HCEC 1CT (cell line): Measurements from ENCODE around the gene VRTN.
"Not testable (repeated sequence)": the region's sequence is repeated elsewhere in the genome, so short reads cannot be mapped to it uniquely, and the experiment has no call there.

Source experiments
- DNase-seq: peaks from one replicate; pipeline ENCODE4 v3.0.0-alpha.2; 2017

Gene VRTN

DNA sequence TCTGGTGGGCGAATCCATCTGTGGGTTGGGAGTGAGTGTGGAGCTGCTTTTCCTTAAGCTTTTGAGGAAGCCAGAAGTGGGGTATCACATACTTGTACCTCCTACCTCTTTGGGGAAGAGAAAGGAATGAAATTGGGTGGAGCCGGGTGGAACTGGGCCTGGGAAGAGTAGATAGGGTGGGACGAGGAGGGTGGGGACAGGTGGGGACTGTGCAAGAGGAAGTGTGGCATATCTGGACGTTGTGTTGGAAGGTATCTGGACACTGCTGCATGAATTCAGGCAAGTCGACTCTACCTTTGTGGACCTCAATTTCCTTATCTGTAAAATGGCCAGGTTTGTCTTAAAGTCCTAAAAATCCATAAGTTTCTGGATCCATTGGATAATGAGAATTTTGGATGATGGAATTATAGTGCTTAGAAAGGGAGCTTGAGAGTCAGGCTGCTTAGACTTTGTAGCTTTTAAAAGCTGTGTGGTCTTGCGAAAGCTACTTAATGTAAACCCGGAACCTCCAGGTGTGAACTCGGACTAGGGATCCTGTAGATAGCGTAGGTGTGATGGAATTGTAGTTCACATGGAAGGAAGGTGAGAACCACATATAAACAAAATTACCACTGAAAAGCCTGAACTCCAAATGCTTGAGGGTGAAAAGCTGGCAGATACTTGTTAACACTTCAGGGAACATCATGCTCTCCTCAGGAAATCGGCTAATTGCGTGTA is 2.1 kb downstream of the VRTN start:
- DNase-seq, result no peak

- no peak for DNase-seq
These were observed 2.7 kb downstream of the VRTN start for GRCh38 chr14:74350928-74351323.

GRCh38 chr14:74356892-74357575 is 8.8 kb downstream of the VRTN start:
- no peak for DNase-seq

GRCh38 chr14:74357585-74357984 is 9.3 kb downstream of the VRTN start:
- no peak for DNase-seq

DNA sequence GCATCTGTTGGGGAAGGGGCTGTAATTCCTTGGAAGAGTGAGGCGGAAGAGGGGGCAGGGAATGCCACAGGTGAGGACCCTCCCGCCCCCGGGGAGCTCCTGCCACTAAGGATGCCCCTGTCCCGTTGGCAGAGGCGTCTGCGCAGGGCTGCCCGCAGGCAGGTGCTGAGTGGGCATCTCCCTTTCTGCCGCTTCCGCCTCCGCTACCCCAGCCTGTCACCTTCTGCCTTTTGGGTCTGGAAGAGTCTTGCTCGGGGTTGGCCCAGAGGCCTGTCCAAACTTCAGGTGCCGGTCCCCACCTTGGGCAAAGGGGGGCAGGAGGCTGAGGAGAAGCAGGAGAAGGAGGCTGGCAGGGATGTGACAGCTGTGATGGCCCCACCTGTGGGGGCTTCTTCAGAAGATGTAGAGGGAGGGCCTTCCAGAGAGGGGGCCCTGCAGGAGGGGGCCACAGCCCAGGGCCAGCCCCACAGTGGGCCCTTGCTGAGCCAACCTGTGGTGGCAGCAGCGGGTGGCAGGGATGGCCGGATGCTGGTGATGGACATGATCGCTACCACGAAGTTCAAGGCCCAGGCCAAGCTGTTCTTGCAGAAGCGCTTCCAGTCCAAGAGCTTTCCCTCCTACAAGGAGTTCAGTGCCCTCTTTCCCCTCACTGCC is 10.0 kb downstream of the VRTN start:
- DNase-seq, result no peak

DNA sequence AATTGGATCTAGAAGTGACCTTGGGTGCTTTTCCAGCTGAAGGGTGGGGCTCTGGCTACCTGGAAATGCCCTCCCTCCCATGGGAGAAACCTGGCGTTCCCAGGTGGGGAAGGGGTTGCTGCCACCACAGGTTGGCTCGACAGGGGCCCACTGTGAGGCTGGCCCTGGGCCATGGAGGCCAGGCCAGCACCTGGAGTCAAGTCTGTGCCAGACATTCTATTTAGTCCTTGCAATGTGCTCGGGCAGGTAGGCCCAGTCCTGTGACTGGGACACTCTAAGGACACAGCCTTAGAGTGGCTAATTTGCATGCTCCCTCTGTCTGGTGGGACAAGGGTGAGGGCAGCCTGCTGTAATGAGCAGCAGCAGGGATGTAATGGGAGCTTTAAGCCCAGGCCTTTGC is 11.9 kb downstream of the VRTN start:
- DNase-seq, result no peak

- DNase-seq, result peak; percentile 69
These were observed 14.2 kb downstream of the VRTN start for GRCh38 chr14:74362361-74362915.

GRCh38 chr14:74364271-74364880 is 16.1 kb downstream of the VRTN start:
- no peak for DNase-seq

- DNase-seq, result no peak
These were observed 19.8 kb downstream of the VRTN start for GRCh38 chr14:74368026-74368425.

DNA sequence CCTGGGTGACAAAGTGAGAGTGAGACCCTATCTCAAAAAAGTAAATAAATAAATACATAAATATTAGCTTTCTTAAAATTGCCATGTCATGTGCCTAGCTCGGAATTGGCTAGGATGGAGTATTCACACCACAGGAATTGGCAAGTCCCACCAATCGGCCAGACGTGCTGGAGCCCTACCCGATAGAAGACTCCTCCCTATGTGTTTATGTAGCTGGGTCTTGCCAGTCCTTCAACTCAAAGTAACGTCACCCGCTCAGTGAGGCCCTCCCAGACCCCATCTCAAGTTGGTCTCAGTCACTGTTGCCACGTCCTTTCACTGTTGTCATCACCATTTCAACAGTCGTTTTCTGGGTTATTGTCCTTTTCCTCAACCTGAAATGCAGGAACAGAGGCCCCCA is 20.2 kb downstream of the VRTN start:
- DNase-seq, result no peak

GRCh38 chr14:74377976-74378690 is 29.9 kb downstream of the VRTN start:
- no peak for DNase-seq

DNA sequence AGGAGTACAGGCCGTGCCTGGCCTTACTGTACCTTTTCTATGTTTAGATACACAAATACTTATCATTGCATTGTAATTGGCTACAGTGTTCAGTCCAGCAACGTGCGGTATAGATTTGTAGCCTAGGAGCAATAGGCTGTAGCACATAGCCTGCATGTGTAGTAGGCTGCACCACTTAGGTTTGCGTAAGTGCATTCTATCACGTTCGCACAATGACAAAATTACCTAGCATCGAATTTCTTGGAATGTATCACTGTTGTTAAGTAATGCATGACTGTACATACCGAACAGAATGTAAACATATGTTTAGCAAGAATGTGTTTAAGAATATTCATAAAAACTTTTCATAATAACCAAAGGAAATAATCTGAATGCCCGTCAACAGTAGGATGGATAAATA is 31.9 kb downstream of the VRTN start:
- DNase-seq, result peak; percentile 66

GRCh38 chr14:74380845-74381244 is 32.6 kb downstream of the VRTN start:
- DNase-seq, result no peak

DNA sequence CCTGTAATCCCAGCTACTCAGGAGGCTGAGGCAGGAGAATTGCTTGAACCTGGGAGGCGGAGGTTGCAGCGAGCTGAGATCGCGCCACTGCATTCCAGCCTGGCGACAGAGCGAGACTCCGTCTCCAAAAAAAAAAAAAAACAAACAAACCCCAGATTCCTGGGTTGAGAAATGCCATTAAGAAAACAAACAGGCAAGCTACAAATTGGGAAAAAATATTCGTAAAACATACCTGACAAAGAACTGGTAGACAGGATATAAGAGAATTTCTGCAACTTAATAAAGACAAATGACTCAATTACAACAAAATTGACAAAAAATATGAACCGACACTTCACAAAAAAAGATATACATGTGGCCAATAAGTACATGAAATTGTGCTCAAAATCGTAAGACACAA is 33.3 kb downstream of the VRTN start:
- DNase-seq, result not testable (repeated sequence)

DNA sequence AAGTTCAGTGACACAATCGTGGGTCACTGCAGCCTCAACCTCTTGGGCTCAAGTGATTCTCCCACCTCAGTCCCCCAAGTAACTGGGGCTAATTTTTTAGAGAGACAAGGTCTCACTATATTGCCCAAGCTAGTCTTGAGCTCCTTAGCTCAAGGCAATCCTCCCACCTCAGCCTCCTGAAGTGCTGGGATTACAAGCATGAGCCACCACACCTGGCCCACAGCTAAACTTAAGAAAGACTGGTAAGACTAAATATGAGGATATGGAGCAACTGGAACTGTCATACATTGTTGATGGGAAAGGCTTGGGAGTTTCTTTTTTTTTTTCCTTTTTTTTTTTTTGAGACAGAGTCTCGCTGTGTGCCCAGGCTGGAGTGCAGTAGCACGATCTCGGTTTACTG is 34.0 kb downstream of the VRTN start:
- no peak for DNase-seq

GRCh38 chr14:74389980-74390379 is 41.7 kb downstream of the VRTN start:
- DNase-seq, result no peak

GRCh38 chr14:74390505-74390904 is 42.2 kb downstream of the VRTN start:
- not testable (repeated sequence) for DNase-seq

- no peak for DNase-seq
These were observed 43.2 kb downstream of the VRTN start for GRCh38 chr14:74391479-74391878.

DNA sequence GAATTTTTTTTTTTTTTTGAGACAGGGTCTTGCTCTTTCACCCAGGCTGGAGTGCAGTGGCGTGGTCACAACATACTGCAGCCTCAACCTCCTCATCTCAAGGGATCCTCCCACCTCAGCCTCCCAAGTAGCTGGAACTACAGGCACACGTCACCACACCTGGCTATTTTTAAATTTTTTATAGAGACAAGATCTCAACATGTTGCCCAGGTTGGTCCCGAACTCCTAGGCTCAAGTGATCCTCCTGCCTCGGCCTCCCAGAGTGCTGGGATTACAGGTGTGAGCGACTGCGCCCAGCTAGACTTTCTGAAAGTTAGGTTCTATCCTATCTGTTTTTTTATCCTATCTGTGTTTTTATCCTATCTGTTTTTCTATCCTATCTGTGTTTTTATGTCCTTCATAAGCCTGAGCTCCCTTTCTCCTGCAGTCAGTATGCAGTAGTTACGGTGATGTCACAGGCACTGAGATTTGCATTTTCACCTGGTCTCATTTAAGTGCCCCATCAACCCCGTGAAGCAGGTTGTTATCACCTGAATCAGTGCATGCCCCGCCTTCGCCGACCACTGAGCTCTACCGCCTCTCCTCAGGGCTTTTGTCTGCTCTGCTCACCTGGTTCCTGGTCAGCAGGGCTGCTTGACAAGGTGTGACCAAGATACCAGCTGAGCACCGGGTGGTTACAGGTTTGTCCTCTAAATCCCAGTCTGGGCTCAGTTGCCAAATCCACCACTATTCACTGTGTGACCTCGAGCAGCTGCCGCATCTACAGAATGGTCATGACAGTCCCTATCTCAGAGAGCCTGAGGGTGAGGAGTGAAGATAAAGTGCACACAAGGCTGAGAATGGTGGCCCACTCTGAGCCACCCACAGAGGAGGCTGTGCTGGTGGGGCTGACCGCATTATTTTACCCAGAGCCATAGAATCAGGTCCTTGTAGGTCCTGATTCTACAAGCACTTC is 44.6 kb downstream of the VRTN start:
- no peak for DNase-seq

- no peak for DNase-seq
These were observed 46.3 kb downstream of the VRTN start for GRCh38 chr14:74394549-74394948.

DNA sequence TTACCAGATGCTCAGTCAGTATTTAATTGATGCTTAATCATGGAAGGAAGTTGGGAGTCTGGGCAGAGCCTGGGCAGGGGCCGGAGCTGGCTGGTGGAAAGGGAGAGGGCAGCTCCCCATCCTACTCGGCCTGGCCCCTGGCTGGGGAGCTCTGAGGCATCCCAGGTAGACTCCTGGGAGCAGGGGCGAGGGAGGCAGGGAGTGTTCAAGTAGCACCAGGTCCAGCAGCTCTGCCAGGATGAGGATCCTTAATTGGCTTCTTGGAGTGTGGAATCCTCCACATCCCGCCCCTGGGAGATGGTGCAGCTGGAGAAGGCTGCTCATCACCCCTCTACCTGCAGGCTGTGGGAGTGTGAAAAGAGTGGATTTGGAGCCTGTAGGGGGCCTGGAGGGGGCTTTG is 46.8 kb downstream of the VRTN start:
- no peak for DNase-seq
